DND-41 (cell line): Measurements from ENCODE around the gene IVNS1ABP.

Experiments used
- EZH2 ChIP-seq: IDR thresholded peaks from 3 replicates; pipeline ENCODE4 v1.6.1; 2012; ENCODE audit warnings: borderline replicate concordance, low read depth, mild to moderate bottlenecking, moderate library complexity, low read length, inconsistent platforms; ENCODE audit not compliant: severe bottlenecking
- TF ChIP-seq, protein P1 (sequence below): IDR thresholded peaks from 2 replicates; pipeline ENCODE4 v1.5.1; 2012; ENCODE audit warnings: borderline replicate concordance, low read length, moderate library complexity, mild to moderate bottlenecking; ENCODE audit not compliant: poor library complexity, severe bottlenecking; ENCODE audit errors: extremely low read depth

DNA sequence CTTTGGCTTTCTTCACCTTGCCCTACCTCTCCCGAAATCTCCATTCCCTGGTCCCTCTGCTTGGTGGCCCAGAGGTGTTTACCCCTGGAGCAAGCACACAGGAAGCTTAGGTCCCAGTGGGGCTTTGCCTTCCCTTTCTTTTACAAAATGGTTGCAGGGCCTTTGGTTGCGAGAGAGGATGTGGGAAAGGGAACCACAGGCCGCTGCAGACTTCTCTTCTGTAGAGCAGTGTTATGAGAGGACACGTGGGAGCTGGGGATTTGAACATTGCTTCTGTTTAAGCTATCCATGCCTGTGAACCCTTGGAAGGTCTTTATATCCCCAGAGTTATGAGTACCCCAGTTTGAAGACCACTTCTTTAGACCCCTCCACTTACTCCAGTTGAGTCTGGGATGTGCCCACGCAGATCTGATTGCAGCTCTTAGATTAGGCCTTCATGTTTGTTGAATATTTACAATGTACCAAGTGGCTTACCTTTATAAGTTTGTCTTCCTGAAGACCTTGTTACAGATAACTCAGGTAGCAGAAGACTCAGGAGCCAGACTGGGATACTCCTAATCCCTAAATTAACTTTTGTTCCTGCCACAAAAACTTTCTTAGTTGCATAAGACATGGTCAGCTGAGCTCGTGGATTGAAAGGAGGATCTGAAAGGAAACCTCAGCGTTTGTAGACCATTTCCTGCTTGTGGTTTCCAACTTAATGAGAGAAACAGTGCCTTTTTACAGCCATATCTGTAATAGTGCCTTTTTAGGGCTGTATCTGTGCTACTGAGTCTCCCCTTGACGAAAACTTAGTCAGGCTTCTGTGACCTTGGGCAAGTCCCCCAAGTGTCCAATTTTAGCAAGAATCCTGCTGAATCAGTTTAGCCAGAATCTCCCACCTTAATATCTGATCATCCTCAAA is 21.9 kb upstream of the IVNS1ABP start:
- TF ChIP-seq, protein P1, sequence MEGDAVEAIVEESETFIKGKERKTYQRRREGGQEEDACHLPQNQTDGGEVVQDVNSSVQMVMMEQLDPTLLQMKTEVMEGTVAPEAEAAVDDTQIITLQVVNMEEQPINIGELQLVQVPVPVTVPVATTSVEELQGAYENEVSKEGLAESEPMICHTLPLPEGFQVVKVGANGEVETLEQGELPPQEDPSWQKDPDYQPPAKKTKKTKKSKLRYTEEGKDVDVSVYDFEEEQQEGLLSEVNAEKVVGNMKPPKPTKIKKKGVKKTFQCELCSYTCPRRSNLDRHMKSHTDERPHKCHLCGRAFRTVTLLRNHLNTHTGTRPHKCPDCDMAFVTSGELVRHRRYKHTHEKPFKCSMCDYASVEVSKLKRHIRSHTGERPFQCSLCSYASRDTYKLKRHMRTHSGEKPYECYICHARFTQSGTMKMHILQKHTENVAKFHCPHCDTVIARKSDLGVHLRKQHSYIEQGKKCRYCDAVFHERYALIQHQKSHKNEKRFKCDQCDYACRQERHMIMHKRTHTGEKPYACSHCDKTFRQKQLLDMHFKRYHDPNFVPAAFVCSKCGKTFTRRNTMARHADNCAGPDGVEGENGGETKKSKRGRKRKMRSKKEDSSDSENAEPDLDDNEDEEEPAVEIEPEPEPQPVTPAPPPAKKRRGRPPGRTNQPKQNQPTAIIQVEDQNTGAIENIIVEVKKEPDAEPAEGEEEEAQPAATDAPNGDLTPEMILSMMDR: no peak
- TF ChIP-seq EZH2: no peak
